ENCODE measurements around the gene NCR3LG1.

Gene NCR3LG1

DNA sequence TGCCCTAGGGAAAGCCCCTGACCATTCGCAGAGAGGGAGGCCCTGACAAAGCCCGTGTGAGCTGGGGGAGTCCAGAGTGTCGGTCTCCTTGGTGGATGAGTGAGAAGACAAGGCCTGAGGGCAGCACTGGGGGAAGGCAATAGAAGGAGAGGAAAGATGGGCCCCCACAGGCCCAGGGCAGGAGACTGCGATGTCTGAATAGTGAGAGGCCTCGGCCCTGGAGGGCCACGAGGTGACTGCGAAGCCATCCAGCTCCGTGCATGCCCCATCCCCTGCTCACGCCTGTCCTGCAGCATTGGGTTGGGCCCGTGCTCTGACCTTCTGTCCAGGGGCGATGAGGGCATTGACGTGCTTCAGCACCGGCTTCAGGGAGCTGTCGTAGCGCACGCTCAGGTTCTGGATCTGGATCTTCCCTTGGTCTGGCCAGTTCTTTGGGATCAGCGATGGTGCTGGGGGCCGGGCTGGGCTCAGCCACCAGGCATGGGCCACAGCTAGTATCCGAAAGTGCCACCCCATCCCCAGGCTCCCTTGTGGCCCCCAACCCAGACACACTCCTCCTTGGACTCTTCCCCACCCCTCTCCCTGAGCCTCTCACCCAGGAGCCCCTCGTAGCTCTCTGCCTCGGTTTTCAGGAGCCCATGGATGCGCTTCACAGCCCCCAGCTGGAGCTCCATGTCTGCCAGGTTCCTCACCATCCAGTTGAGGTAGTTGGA is 45.2 kb downstream of the NCR3LG1 start:
- H3K4me3 ChIP-seq (ENCODE audit: low read depth, low read length): no peak overlapping the region
- DNase-seq (ENCODE audit: low read depth): no peak
- TF ChIP-seq, protein P1, sequence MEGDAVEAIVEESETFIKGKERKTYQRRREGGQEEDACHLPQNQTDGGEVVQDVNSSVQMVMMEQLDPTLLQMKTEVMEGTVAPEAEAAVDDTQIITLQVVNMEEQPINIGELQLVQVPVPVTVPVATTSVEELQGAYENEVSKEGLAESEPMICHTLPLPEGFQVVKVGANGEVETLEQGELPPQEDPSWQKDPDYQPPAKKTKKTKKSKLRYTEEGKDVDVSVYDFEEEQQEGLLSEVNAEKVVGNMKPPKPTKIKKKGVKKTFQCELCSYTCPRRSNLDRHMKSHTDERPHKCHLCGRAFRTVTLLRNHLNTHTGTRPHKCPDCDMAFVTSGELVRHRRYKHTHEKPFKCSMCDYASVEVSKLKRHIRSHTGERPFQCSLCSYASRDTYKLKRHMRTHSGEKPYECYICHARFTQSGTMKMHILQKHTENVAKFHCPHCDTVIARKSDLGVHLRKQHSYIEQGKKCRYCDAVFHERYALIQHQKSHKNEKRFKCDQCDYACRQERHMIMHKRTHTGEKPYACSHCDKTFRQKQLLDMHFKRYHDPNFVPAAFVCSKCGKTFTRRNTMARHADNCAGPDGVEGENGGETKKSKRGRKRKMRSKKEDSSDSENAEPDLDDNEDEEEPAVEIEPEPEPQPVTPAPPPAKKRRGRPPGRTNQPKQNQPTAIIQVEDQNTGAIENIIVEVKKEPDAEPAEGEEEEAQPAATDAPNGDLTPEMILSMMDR (IDR thresholded peaks at IDR 0.05; ENCODE audit: low read depth, low read length, missing control alignments): no peak
- in situ Hi-C loops (cut with HindIII; ENCODE audit: low sequenced_read_pairs): no loop called here

GRCh38 chr11:17397311-17398002 is 45.9 kb downstream of the NCR3LG1 start:
- no peak overlapping the region for H3K4me3 ChIP-seq (ENCODE audit: low read depth, low read length)
- DNase-seq (ENCODE audit: low read depth): no peak
- TF ChIP-seq, protein P1 (IDR thresholded peaks at IDR 0.05; ENCODE audit: low read depth, low read length, missing control alignments): no peak
- in situ Hi-C loops (cut with HindIII; ENCODE audit: low sequenced_read_pairs): no loop called here

DNA sequence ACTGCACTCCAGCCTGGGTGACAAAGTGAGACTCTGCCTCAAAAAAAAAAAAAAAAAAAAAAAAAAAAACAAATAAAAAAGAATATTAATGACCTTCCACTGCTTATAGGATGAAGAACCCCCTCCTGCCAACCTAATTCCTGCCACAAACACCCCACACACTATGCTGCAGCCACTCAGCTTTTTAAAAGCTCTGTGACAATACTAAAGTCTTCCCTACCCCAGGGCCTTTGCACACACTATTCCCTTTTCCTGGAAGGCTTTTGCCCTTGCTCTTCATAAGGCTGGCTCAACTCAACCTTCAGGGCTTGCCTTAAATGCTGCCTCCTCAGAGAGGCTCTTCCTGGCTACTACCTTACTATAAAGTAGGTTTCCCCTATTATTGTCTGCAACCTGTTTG is 47.6 kb downstream of the NCR3LG1 start:
- TF ChIP-seq, protein P1 (IDR thresholded peaks at IDR 0.05; ENCODE audit: low read depth, low read length, missing control alignments): no peak
- no peak overlapping the region for H3K4me3 ChIP-seq (ENCODE audit: low read depth, low read length)
- no peak for DNase-seq (ENCODE audit: low read depth)
- in situ Hi-C loops (cut with HindIII; ENCODE audit: low sequenced_read_pairs): no loop called here

- in situ Hi-C loops (cut with HindIII; ENCODE audit: low sequenced_read_pairs): no loop called here
- TF ChIP-seq, protein P1 (IDR thresholded peaks at IDR 0.05; ENCODE audit: low read depth, low read length, missing control alignments): no peak
- DNase-seq (ENCODE audit: low read depth): no peak
- H3K4me3 ChIP-seq (ENCODE audit: low read depth, low read length): no peak overlapping the region
These were observed 48.6 kb downstream of the NCR3LG1 start for GRCh38 chr11:17400048-17400775.

DNA sequence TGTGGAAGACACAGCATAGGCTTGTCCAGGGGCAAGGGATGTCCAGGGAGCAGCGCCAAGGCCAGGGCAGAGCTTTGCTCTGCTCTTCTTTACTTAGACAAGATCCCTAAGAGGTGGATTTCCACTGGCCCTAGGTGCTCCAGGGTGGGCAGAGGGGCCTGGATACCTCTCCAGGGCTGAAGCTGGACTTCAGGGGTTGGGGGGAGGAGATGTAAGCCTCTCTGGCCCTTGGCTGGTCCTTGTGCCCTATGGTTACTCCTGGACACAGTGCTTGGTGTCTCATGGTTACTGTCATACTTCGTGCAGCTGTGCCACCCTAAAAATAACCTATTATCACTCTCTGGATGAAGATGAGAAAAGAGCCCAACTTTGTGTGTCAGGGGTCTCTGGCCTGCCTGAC is 49.7 kb downstream of the NCR3LG1 start:
- no peak for DNase-seq (ENCODE audit: low read depth)
- TF ChIP-seq, protein P1 (IDR thresholded peaks at IDR 0.05; ENCODE audit: low read depth, low read length, missing control alignments): no peak
- no peak overlapping the region for H3K4me3 ChIP-seq (ENCODE audit: low read depth, low read length)
- in situ Hi-C loops (cut with HindIII; ENCODE audit: low sequenced_read_pairs): no loop called here

DNA sequence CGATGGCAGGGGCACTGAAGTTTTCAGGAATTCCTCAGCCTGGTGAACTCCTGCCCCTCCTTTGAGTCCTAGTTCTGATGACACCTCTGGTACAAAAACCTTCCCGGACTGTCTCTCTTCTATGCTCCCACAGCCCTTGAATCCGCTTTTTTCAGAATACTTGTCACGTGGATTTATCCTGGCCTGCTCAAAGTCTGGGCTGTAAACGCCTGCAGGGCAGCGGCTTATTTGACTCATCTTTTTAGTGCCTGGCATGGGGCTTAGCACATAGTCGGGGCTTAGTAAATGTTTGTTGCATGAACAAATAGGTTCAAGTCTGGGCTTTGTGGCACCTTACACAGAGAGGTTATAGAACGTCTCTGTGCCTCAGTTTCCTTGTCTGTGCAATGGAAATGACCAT is 50.2 kb downstream of the NCR3LG1 start:
- H3K4me3 ChIP-seq (ENCODE audit: low read depth, low read length): no peak overlapping the region
- DNase-seq (ENCODE audit: low read depth): no peak
- in situ Hi-C loops (cut with HindIII; ENCODE audit: low sequenced_read_pairs): no loop called here
- TF ChIP-seq, protein P1 (IDR thresholded peaks at IDR 0.05; ENCODE audit: low read depth, low read length, missing control alignments): no peak

Measured in astrocyte of the cerebellum (primary cell).